CD8-positive, alpha-beta memory T cell (primary cell): Measurements from ENCODE around the gene TPH2. TPM values are rescaled to one million over a fixed set of nuclear protein-coding genes. Genes with fewer than 3 reads are reported as not detected.

Experiments used
- CTCF ChIA-PET: fragments of 350-600 bp; sonication (Branson Sonifier 250); formaldehyde crosslinking; loops from one replicate; lab custom pipeline; 2021; ENCODE audit warnings: antibody characterized with exemption; lab: Charles Lee
- POLR2A ChIA-PET: fragments of 350-600 bp; sonication (Branson Sonifier 250); formaldehyde crosslinking; loops from one replicate; lab custom pipeline; 2021; ENCODE audit warnings: antibody characterized with exemption; lab: Charles Lee
- DNase-seq, 5 donors: peaks; one replicate each; pipeline versions ENCODE4 v3.0.0 to v3.0.0-alpha.2; 2020 to 2022; ENCODE audit warnings: mixed read lengths in 1 of 5
- H3K27ac ChIP-seq: one replicate; pipeline ENCODE4 v1.7.0; 2013; ENCODE audit warnings: low read depth, mild to moderate bottlenecking, low read length, moderate library complexity
- H3K27me3 ChIP-seq: 2 replicates; pipeline ENCODE4 v1.7.0; 2013; ENCODE audit warnings: low read length, mild to moderate bottlenecking; ENCODE audit not compliant: insufficient read depth, poor library complexity, severe bottlenecking
- H3K36me3 ChIP-seq: 2 replicates; pipeline ENCODE4 v1.7.0; 2013; ENCODE audit warnings: mild to moderate bottlenecking, low read length, moderate library complexity; ENCODE audit not compliant: insufficient read depth
- H3K4me1 ChIP-seq: 2 replicates; pipeline ENCODE4 v1.7.0; 2013; ENCODE audit warnings: mild to moderate bottlenecking, low read length, moderate library complexity; ENCODE audit not compliant: insufficient read depth
- H3K4me3 ChIP-seq: 2 replicates; pipeline ENCODE4 v1.7.0; 2013; ENCODE audit warnings: mild to moderate bottlenecking, low read length
- H3K9me3 ChIP-seq: 2 replicates; pipeline ENCODE4 v1.7.0; 2013; ENCODE audit warnings: mild to moderate bottlenecking, low read length
- H3K27ac Mint-ChIP-seq, 8 donors: one replicate each; pipeline ENCODE4 v1.8.0; 2020 to 2021; ENCODE audit warnings: mixed read lengths in 8 of 8, mild to moderate bottlenecking in 6 of 8, inconsistent platforms in 3 of 8, moderate library complexity in 3 of 8
- H3K27me3 Mint-ChIP-seq, 2 donors: one replicate each; pipeline ENCODE4 v1.8.0; 2020 to 2021; ENCODE audit warnings: mixed read lengths in 2 of 2, mild to moderate bottlenecking in 1 of 2, moderate library complexity in 1 of 2
- H3K36me3 Mint-ChIP-seq, 3 donors: one replicate each; pipeline ENCODE4 v1.8.0; 2020 to 2021; ENCODE audit warnings: mixed read lengths in 3 of 3, inconsistent platforms in 1 of 3, mild to moderate bottlenecking in 1 of 3
- H3K4me1 Mint-ChIP-seq, 3 donors: one replicate each; pipeline ENCODE4 v1.8.0; 2020 to 2021; ENCODE audit warnings: mixed read lengths in 3 of 3, inconsistent platforms in 1 of 3, mild to moderate bottlenecking in 1 of 3
- H3K4me3 Mint-ChIP-seq, 7 donors: one replicate each; pipeline ENCODE4 v1.8.0; 2020 to 2021; ENCODE audit warnings: mixed read lengths in 7 of 7, mild to moderate bottlenecking in 6 of 7, moderate library complexity in 4 of 7, inconsistent platforms in 2 of 7
- H3K9me3 Mint-ChIP-seq, 5 donors: one replicate each; pipeline ENCODE4 v1.8.0; 2020 to 2022; ENCODE audit warnings: mixed read lengths in 5 of 5, mild to moderate bottlenecking in 3 of 5, moderate library complexity in 2 of 5, inconsistent platforms in 1 of 5
- polyA plus RNA-seq: library from polyadenylated mRNA; unstranded; fragments of 300-500 nt; fragmentation: Illumina TruSeq; gene quantifications from one replicate; pipeline ENCODE4 v1.2.3, GENCODE V29; 2021
- total RNA-seq, 2 experiments: library from RNA; stranded (reverse); gene quantifications; one replicate each; pipeline ENCODE4 v1.2.3, GENCODE V29; 2021

Gene TPH2
- total and polyA plus RNA-seq, 3 experiments from 2014 or later = not detected

DNA sequence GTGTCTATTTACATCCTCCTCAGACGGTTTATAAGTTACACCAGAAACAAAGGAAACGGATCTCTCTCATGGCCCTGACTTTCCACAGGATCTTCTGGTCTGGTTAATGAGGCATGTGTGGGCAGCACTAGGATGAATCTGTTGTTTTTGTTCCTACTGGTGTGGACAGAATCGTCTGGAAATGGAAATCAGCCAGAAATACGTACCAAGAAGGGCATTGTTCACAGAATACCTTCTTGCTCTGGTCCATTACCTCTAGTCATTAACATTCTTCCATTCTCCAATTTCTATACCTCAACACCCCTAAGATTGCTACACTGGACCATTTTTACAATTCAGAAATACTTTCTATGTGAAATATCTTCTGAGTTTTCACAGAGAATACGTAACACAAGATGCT is 86.0 kb downstream of the TPH2 start:
- DNase-seq = no peak
- H3K27me3 ChIP-seq = no peaks in the 10 kb centered on the region
- Mint-ChIP-seq H3K9me3 (no peaks in the 10 kb centered on the region), H3K4me1 (no peaks in the 10 kb centered on the region), H3K4me3 (no peak overlapping the region), H3K27ac (no peak overlapping the region), H3K27me3 (peaks cover 8 to 24% of the 10 kb centered on the region in 2 donors), H3K36me3 (no peaks in the 10 kb centered on the region)
- no peaks in the 10 kb centered on the region for H3K9me3 ChIP-seq
- no peaks in the 10 kb centered on the region for H3K36me3 ChIP-seq
- no peak overlapping the region for H3K27ac ChIP-seq
- POLR2A ChIA-PET = no interaction called here
- no peak overlapping the region for H3K4me3 ChIP-seq
- H3K4me1 ChIP-seq = no peaks in the 10 kb centered on the region
- CTCF ChIA-PET = no interaction called here

DNA sequence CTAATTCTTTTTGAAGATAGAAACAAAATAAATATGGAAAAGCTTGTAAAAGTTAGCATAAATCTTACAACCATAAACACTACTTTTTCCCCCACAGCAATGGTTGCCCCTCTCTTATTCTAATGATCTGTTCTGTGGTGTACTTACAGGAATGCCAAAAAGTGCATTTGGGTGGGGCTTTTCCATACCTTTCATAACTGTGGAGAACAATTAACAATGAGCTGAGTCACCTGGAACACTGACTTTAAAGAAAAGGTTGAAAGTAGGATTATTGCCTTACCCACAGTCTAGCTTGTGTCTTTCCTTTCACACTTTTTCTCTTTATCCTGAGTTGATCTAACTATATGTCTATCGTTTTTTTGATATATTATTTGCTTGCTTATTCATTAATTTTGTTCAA is 86.9 kb downstream of the TPH2 start:
- no peak for DNase-seq
- Mint-ChIP-seq H3K27ac (no peak overlapping the region), H3K4me1 (no peaks in the 10 kb centered on the region), H3K4me3 (no peak overlapping the region), H3K36me3 (no peaks in the 10 kb centered on the region), H3K27me3 (peaks cover 5 to 17% of the 10 kb centered on the region in 2 donors), H3K9me3 (no peaks in the 10 kb centered on the region)
- no peaks in the 10 kb centered on the region for H3K9me3 ChIP-seq
- H3K27ac ChIP-seq = no peak overlapping the region
- H3K27me3 ChIP-seq = no peaks in the 10 kb centered on the region
- no peaks in the 10 kb centered on the region for H3K36me3 ChIP-seq
- H3K4me1 ChIP-seq = no peaks in the 10 kb centered on the region
- CTCF ChIA-PET = interaction anchor here (1.5 kb wide), 1 partner anchor 8 kb away, joined by 4 read pairs; no protein-coding TSS in a partner anchor
- POLR2A ChIA-PET = no interaction called here
- no peak overlapping the region for H3K4me3 ChIP-seq

DNA sequence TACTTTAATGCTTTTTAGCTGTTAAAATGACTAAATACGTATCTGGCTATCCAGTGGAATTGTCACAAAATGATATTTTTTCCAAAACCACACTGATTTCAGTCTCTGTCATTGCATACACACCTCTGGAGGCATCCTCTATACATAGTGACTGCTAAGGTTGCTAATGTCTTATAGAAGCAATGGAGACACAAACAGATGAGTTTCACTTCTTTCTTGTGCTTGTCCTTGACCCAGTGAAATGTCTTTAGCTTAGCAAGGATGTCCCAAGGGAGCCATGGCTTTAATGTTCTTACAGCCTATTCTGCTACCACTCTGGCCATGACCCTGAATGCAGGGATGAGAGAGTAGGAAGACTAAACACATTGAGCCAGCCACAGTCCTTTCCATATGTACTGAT is 90.3 kb downstream of the TPH2 start:
- Mint-ChIP-seq H3K9me3 (no peaks in the 10 kb centered on the region), H3K4me3 (no peak overlapping the region), H3K27ac (no peak overlapping the region), H3K36me3 (no peaks in the 10 kb centered on the region), H3K27me3 (peaks cover 2 to 23% of the 10 kb centered on the region in 2 donors), H3K4me1 (no peaks in the 10 kb centered on the region)
- Histone ChIP-seq H3K27me3 (no peaks in the 10 kb centered on the region), H3K4me1 (no peaks in the 10 kb centered on the region), H3K9me3 (no peaks in the 10 kb centered on the region), H3K36me3 (no peaks in the 10 kb centered on the region), H3K4me3 (no peak overlapping the region), H3K27ac (no peak overlapping the region)
- DNase-seq = no peak
- POLR2A ChIA-PET = no interaction called here
- CTCF ChIA-PET = no interaction called here

DNA sequence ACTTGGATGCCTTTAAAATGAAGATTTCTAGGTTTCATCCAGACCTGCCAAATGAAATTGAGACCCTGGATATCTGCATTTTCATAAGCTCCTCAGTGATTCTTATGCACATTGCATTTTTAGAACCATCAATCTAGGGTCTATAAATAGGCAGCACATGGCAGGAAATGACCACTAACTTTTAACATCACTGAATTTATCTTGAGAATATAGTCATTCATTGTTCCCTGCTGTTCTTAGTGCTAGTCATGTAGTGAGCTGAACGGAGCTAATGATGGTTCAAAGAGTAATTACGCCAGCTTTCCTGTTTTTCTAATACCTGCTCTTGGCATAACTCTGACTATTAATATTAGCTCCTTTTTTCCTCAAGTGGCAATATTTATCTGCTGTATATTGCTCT is 91.6 kb downstream of the TPH2 start:
- CTCF ChIA-PET = interaction anchor here (1.9 kb wide), 1 partner anchor 13 kb away, joined by 6 read pairs; no protein-coding TSS in a partner anchor
- peaks cover 0 to 23% of the 10 kb centered on the region in 2 donors for H3K27me3 Mint-ChIP-seq
- no peaks in the 10 kb centered on the region for H3K4me1 Mint-ChIP-seq
- no peak for DNase-seq
- H3K27me3 ChIP-seq = no peaks in the 10 kb centered on the region
- no peaks in the 10 kb centered on the region for H3K36me3 Mint-ChIP-seq
- H3K9me3 Mint-ChIP-seq = no peaks in the 10 kb centered on the region
- POLR2A ChIA-PET = no interaction called here
- H3K4me1 ChIP-seq = no peaks in the 10 kb centered on the region
- no peak overlapping the region for H3K27ac ChIP-seq
- H3K4me3 Mint-ChIP-seq = no peak overlapping the region
- no peak overlapping the region for H3K27ac Mint-ChIP-seq
- H3K9me3 ChIP-seq = no peaks in the 10 kb centered on the region
- no peak overlapping the region for H3K4me3 ChIP-seq
- H3K36me3 ChIP-seq = no peaks in the 10 kb centered on the region

DNA sequence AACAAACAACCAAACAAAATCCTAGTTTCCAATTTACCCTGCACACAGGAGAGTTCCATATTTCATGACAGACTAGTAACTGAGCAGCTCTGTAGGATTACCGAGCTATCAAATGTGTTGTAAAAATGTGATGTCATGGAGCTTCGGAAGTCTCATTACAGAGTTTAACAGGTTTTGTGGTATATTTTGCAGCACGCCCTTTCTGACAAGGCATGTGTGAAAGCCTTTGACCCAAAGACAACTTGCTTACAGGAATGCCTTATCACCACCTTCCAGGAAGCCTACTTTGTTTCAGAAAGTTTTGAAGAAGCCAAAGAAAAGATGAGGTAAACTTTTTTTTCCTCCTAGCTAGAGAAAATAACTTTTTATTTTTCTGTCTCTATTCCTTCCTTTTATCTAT is 92.4 kb downstream of the TPH2 start:
- Mint-ChIP-seq H3K4me1 (no peaks in the 10 kb centered on the region), H3K36me3 (no peaks in the 10 kb centered on the region), H3K27me3 (peaks cover 0 to 28% of the 10 kb centered on the region in 2 donors), H3K4me3 (no peak overlapping the region), H3K27ac (no peak overlapping the region), H3K9me3 (peaks cover 0 to 2% (median 0%) of the 10 kb centered on the region in 5 donors)
- H3K4me1 ChIP-seq = no peaks in the 10 kb centered on the region
- ChIA-PET POLR2A (no interaction called here), CTCF (interaction anchor here (1.9 kb wide), 1 partner anchor 14 kb away, joined by 6 read pairs; no protein-coding TSS in a partner anchor)
- H3K36me3 ChIP-seq = no peaks in the 10 kb centered on the region
- H3K4me3 ChIP-seq = no peak overlapping the region
- H3K27ac ChIP-seq = no peak overlapping the region
- no peaks in the 10 kb centered on the region for H3K9me3 ChIP-seq
- no peaks in the 10 kb centered on the region for H3K27me3 ChIP-seq
- no peak for DNase-seq

DNA sequence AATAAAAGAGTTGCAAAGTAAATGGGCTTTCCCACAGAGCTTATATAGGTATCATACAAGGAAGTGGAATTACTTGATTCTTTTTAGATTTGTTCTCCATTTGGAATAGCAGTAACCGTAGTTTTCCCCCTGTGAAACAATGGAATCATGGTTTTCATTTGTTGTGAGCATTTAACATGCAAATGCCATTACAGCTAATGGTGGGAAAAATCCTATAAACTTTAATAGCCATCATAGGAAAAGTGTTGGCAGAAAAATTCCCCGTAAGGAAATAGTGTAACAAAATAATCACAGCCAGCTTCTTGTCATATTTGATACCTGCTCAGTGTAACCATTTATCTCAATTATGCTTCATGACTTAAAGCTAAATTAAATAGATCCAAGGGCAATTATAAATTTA is 95.3 kb downstream of the TPH2 start:
- no peaks in the 10 kb centered on the region for H3K4me1 Mint-ChIP-seq
- ChIA-PET POLR2A (no interaction called here), CTCF (no interaction called here)
- no peaks in the 10 kb centered on the region for H3K27me3 ChIP-seq
- H3K4me3 Mint-ChIP-seq = no peak overlapping the region
- peaks cover 0 to 2% (median 0%) of the 10 kb centered on the region in 5 donors for H3K9me3 Mint-ChIP-seq
- no peaks in the 10 kb centered on the region for H3K9me3 ChIP-seq
- no peak for DNase-seq
- H3K36me3 ChIP-seq = no peaks in the 10 kb centered on the region
- no peaks in the 10 kb centered on the region for H3K4me1 ChIP-seq
- no peaks in the 10 kb centered on the region for H3K36me3 Mint-ChIP-seq
- H3K27ac ChIP-seq = no peak overlapping the region
- peaks cover 2 to 25% of the 10 kb centered on the region in 2 donors for H3K27me3 Mint-ChIP-seq
- H3K4me3 ChIP-seq = no peak overlapping the region
- no peak overlapping the region for H3K27ac Mint-ChIP-seq

DNA sequence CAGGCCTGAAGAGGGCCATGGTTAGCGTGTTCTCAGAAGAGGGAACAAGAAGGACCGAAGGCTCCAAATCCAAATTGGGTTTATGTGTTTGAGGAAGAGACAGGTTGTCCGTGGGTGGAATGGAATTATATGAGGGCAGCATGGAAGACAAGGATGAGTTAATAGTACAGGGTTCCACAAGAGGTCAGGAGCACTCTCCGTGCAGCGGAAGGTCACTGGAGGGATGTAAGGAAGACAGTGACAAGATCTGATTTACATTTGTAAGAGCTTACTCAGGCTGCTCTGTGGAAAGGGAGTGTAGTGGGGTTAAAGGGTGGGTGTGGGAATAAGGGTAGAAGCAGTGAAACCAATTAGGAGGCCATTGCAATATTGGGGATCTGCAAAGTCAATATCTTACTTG is 97.0 kb downstream of the TPH2 start:
- Mint-ChIP-seq H3K27me3 (peaks cover 5 to 25% of the 10 kb centered on the region in 2 donors), H3K9me3 (peaks cover 0 to 2% (median 0%) of the 10 kb centered on the region in 5 donors), H3K36me3 (no peaks in the 10 kb centered on the region), H3K4me1 (no peaks in the 10 kb centered on the region), H3K4me3 (no peak overlapping the region), H3K27ac (no peak overlapping the region)
- POLR2A ChIA-PET = no interaction called here
- Histone ChIP-seq H3K9me3 (no peaks in the 10 kb centered on the region), H3K36me3 (no peaks in the 10 kb centered on the region), H3K4me3 (no peak overlapping the region), H3K4me1 (no peaks in the 10 kb centered on the region), H3K27me3 (no peaks in the 10 kb centered on the region), H3K27ac (no peak overlapping the region)
- CTCF ChIA-PET = no interaction called here
- no peak for DNase-seq

DNA sequence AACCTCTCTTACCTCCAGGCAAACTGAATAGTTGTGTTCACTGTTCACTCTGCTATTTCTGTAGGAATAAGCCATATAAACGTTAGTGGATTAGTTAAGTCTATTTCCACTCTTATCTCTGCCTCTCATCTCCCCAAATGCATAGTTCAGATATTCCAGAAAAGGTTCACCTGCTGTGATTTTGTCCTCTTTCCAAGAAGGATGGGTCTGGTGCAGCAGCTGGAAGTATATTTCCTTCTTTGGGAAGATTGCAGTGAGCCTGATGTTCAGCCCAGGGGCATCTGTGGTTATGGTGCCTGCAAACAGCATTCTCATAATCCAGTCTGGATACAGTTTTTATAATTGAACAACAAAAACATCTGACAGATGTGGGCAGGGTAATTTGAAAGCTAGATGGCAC is 97.7 kb downstream of the TPH2 start:
- DNase-seq = no peak
- Histone ChIP-seq H3K27ac (no peak overlapping the region), H3K27me3 (no peaks in the 10 kb centered on the region), H3K36me3 (no peaks in the 10 kb centered on the region), H3K9me3 (no peaks in the 10 kb centered on the region), H3K4me3 (no peak overlapping the region), H3K4me1 (no peaks in the 10 kb centered on the region)
- H3K9me3 Mint-ChIP-seq = peaks cover 0 to 2% (median 0%) of the 10 kb centered on the region in 5 donors
- H3K27me3 Mint-ChIP-seq = peaks cover 5 to 22% of the 10 kb centered on the region in 2 donors
- H3K36me3 Mint-ChIP-seq = no peaks in the 10 kb centered on the region
- ChIA-PET CTCF (no interaction called here), POLR2A (no interaction called here)
- no peaks in the 10 kb centered on the region for H3K4me1 Mint-ChIP-seq
- H3K4me3 Mint-ChIP-seq = no peak overlapping the region
- no peak overlapping the region for H3K27ac Mint-ChIP-seq
